Gastroesophageal sphincter (tissue), 3 donors: Measurements from ENCODE around the gene HCN1.
"Not testable (repeated sequence)": the region's sequence is repeated elsewhere in the genome, so short reads cannot be mapped to it uniquely, and the experiment has no call there.

Source experiments
- CTCF ChIP-seq, 4 experiments: fragments of 200-600 bp in 2 of 4; fragments of 450-650 bp in 2 of 4; sonication (generic) in 1 of 4; IDR thresholded peaks; one replicate each; pipeline ENCODE4 v1.5.1; 2017 to 2019; ENCODE audit warnings: antibody characterized with exemption in 4 of 4, mild to moderate bottlenecking in 2 of 4, moderate library complexity in 2 of 4
- EP300 ChIP-seq: sonication (generic); formaldehyde crosslinking; IDR thresholded peaks from one replicate; pipeline ENCODE4 v1.6.1; 2017; ENCODE audit warnings: antibody characterized with exemption, mild to moderate bottlenecking
- POLR2AphosphoS5 ChIP-seq: sonication (generic); formaldehyde crosslinking; IDR thresholded peaks from one replicate; pipeline ENCODE4 v1.6.1; 2017; ENCODE audit warnings: antibody characterized with exemption

GRCh38 chr5:45499006-45499405 lies 197.2 kb downstream of the HCN1 start:
- TF ChIP-seq POLR2AphosphoS5; EP300; CTCF (IDR thresholded peaks at IDR 0.05): not testable (repeated sequence)
